ENCODE measurements around the gene EML6. TPM values are rescaled to one million over a fixed set of nuclear protein-coding genes. Genes with fewer than 3 reads are reported as not detected.

Gene EML6
- total RNA-seq, 1 experiment from 2014 or later, result 0.95 TPM

- in situ Hi-C loops (cut with HindIII; ENCODE audit: low pct_unique_long_range_greater_than_20kb, low sequenced_read_pairs), result loop anchor here (25.0 kb wide), 1 partner anchor 486 kb away; no protein-coding TSS in a partner anchor
- DNase-seq (ENCODE audit: low read depth, low spot score), result no peak
These were observed 22.4 kb upstream of the EML6 start for GRCh38 chr2:54701029-54701428.

GRCh38 chr2:54704238-54704637, 19.2 kb upstream of the EML6 start:
- DNase-seq (ENCODE audit: low read depth, low spot score), result peak; percentile 80
- in situ Hi-C loops (cut with HindIII; ENCODE audit: low pct_unique_long_range_greater_than_20kb, low sequenced_read_pairs), result loop anchor here (25.0 kb wide), 1 partner anchor 483 kb away; no protein-coding TSS in a partner anchor

DNA sequence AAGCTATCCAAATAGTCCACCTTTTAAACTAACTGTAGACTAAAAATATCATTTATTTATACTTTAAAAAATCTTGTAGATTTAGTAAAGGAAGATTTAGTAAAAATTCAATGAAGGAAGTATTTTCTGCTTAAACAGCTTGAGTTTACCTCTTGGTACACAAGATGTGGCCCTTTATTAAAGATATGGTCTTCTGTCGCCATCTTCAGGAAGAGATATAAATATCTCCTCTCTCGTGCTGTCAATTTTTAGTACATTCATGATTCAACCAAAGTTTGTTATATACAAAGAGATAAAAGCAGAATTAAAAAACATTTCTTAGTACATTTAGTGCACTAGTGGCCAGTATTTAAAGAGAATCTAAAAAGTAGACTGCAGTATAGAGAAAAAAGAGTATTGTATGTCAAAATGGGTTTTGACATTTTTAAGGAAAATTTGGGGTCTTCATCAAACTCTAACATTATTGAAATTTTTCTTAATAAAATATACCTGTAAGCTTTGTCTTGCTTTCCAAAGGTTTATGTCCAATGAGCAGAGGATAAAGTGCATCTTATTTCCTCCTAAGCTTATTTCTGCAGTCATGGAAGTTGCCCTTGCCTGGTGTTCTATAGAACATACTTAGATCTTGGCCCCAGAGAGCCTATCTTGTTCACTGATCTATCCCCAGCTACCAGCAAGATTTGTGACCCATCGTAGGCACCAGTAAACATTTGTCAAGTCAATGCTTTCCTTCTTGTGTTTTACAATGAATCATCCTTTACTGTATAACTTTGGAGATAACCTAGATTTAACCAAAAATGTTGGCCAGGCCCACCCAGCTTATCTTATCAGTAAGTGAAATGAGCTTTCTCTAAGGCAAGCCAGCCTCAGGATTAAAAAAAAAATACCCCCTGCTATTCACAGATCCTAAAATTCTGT, 18.5 kb upstream of the EML6 start:
- in situ Hi-C loops (cut with HindIII; ENCODE audit: low pct_unique_long_range_greater_than_20kb, low sequenced_read_pairs), result loop anchor here (25.0 kb wide), 1 partner anchor 482 kb away; no protein-coding TSS in a partner anchor
- peak; percentile 84 for DNase-seq (ENCODE audit: low read depth, low spot score)

DNA sequence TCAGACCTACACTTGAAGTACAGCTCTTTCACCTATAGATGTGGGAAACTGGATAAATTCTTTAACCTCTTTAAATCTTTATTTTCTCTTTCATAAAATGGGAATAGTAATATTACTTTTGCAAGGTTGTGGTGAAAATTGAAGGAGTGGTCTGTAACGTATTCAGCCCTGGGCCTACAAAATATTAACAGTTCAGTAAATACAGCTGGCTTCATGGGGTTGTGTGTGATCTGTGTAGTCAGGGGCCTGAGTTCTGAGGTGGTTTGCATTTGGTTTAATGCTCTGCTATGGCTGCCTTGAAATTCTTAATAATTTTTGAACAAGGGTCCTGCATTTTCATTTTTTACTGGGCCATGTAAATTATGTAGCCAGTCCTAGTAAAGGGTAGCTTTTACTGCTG, 16.8 kb upstream of the EML6 start:
- in situ Hi-C loops (cut with HindIII; ENCODE audit: low pct_unique_long_range_greater_than_20kb, low sequenced_read_pairs), result loop anchor here (25.0 kb wide), 1 partner anchor 481 kb away; no protein-coding TSS in a partner anchor
- DNase-seq (ENCODE audit: low read depth, low spot score), result no peak

DNA sequence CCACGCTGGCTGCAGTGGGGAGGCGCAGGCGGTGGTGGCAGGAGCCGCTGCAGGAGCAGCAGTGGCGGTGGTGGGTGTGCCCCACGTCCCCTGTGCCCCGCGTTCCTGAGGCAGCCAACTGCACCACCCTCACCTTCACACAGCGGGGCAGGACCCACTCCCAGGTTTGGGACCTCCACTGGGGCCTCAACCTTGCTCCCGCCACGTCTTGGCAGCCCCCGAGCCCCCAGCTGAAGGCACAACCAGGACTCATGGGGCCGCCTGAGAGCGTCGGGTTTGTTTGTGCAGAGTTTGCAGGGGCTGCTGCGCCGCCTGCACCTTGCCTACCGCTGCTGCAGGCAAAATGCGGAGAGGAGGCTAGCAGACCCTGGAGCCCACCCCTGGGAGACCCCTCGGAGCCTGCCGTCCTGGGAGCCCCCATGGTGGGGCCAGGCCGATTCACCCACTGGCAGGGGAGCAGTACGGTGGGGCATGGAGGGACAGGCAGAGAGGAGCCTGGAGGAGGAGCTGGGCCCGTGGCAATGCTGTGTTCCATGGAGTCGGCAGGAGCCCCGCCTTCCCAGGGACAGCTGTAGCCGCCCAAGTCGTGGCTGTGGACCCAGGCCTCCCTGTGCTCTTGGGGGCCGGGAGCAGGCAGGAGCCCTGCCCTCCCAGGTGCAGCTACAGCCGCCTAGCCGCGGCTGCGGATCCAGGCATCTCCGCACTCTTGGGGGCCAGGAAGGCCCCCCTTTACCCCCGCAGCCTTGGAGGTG, 14.7 kb upstream of the EML6 start:
- no peak for DNase-seq (ENCODE audit: low read depth, low spot score)

DNA sequence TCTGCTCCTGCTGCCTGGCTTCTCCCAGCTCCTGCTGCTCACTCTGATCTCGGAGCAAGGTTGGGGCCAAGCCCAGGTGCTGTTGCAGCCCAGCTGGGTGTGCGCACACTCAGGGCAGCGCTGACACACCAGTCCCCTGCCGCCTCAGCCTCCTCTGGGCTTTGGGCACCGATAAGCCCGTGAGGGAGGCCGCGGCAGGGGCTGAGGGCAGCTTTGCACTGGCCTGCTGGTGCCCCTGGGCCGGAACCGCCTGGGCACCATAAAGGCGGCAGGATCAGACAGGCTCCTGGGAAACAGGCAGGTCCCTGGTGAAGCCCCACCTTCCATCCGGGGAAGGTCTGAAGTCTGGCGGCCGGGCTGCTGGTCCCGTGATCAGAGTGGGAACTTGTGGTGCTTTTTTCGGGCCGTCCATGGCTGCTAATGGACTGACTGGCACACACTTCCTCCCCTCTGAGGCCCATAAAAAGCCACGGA, 14.1 kb upstream of the EML6 start:
- in situ Hi-C loops (cut with HindIII; ENCODE audit: low pct_unique_long_range_greater_than_20kb, low sequenced_read_pairs), result loop anchor here (25.0 kb wide), 1 partner anchor 478 kb away; no protein-coding TSS in a partner anchor
- DNase-seq (ENCODE audit: low read depth, low spot score), result no peak

More for the DNA sequence above, 14.7 kb upstream of the EML6 start:
- in situ Hi-C loops (cut with HindIII; ENCODE audit: low pct_unique_long_range_greater_than_20kb, low sequenced_read_pairs), result loop anchor here (25.0 kb wide), 1 partner anchor 479 kb away; no protein-coding TSS in a partner anchor

DNA sequence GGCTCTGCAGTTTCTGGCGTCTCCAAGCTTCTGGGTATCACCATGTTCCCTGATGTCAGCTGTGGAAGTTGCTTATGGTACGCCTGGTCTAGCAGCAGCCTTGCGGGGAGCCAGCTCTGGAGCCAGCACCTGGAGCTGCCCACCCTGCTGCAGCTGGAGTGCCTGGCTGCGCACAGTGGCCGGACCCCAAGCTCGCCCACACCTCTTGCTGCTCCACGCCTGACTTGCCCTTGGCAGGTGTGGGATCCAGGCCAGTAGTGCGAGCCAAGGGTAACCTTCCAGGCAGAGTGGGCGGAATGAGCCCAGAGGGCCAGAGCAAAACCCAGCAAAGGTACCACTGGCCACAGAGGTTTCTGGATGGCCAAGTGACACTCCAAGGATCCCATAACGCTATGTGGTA, 13.2 kb upstream of the EML6 start:
- DNase-seq (ENCODE audit: low read depth, low spot score), result no peak
- in situ Hi-C loops (cut with HindIII; ENCODE audit: low pct_unique_long_range_greater_than_20kb, low sequenced_read_pairs), result loop anchor here (25.0 kb wide), 1 partner anchor 477 kb away; no protein-coding TSS in a partner anchor

- in situ Hi-C loops (cut with HindIII; ENCODE audit: low pct_unique_long_range_greater_than_20kb, low sequenced_read_pairs), result loop anchor here (25.0 kb wide), 1 partner anchor 475 kb away; no protein-coding TSS in a partner anchor
- no peak for DNase-seq (ENCODE audit: low read depth, low spot score)
These were observed 10.9 kb upstream of the EML6 start for GRCh38 chr2:54712516-54712915.

GRCh38 chr2:54714996-54715395, 8.5 kb upstream of the EML6 start:
- DNase-seq (ENCODE audit: low read depth, low spot score), result no peak
- in situ Hi-C loops (cut with HindIII; ENCODE audit: low pct_unique_long_range_greater_than_20kb, low sequenced_read_pairs), result loop anchor here (25.0 kb wide), 1 partner anchor 472 kb away; no protein-coding TSS in a partner anchor

DNA sequence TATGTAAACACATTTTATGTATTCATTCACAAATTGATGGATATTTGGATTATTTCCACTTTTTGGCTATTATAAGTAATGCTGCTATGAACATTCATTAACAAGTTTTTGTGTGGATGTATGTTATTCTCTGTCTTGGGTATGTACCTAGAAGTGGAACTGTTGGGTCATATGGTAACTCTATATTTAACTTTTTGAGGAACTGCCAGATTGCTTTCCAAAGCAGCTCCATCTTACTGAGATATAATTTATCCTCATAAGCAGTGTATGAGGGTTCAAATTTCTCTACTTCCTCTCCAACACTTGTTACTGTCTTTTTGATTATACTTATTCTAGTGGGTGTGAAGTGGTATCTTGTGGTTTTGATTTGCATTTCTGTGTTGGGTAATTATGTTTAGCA, 7.1 kb upstream of the EML6 start:
- DNase-seq (ENCODE audit: low read depth, low spot score), result no peak
- in situ Hi-C loops (cut with HindIII; ENCODE audit: low pct_unique_long_range_greater_than_20kb, low sequenced_read_pairs), result loop anchor here (25.0 kb wide), 1 partner anchor 471 kb away; no protein-coding TSS in a partner anchor

GRCh38 chr2:54720563-54720962, 2.9 kb upstream of the EML6 start:
- DNase-seq (ENCODE audit: low read depth, low spot score), result no peak
- in situ Hi-C loops (cut with HindIII; ENCODE audit: low pct_unique_long_range_greater_than_20kb, low sequenced_read_pairs), result loop anchor here (25.0 kb wide), 1 partner anchor 467 kb away; no protein-coding TSS in a partner anchor

- in situ Hi-C loops (cut with HindIII; ENCODE audit: low pct_unique_long_range_greater_than_20kb, low sequenced_read_pairs), result loop anchor here (25.0 kb wide), 1 partner anchor 465 kb away; no protein-coding TSS in a partner anchor
- no peak for DNase-seq (ENCODE audit: low read depth, low spot score)
These were observed 821 bp upstream of the EML6 start for GRCh38 chr2:54722641-54723040.

- in situ Hi-C loops (cut with HindIII; ENCODE audit: low pct_unique_long_range_greater_than_20kb, low sequenced_read_pairs), result loop anchor here (25.0 kb wide), 1 partner anchor 463 kb away; no protein-coding TSS in a partner anchor
- DNase-seq (ENCODE audit: low read depth, low spot score), result peak; percentile 14
These were observed 616 bp downstream of the EML6 start for GRCh38 chr2:54723996-54724559.

GRCh38 chr2:54724560-54725342, 1.3 kb downstream of the EML6 start:
- no peak for DNase-seq (ENCODE audit: low read depth, low spot score)
- in situ Hi-C loops (cut with HindIII; ENCODE audit: low pct_unique_long_range_greater_than_20kb, low sequenced_read_pairs), result loop anchor here (25.0 kb wide), 1 partner anchor 463 kb away; no protein-coding TSS in a partner anchor

DNA sequence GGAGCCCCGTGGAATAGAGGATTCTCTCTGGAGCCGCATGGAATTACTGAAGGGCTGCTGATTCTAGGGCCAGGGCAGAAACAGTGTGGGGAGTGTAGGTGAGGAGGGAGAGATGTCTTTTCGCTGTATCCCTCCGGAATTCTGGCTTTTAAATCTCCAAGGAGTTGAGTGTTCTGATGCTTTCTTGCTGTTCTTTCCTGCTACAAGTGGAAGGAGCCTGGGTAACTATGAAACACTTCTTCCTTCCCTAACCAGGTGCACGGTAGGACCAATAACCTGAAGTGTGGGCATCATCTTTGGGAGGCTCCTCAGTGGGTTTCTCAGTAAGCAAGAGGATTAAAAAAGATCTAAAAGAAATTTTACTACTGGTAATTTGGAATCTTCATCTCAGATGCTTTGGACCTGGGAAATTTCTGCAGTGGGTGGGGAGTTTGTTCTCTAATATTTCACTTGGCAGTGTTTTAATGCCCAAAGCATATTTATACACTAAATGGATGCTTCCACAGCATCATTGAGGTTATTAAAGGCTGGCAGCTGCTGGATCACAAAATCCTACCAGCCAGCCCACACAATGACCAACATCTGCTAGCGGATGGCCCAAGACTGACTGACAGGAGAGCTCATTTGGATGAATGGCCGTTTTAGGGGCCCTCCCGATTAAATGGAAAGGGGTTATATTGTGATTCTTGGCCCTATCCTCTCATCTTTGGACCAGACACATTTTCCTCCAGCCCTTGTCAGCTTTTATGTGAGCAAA, 2.1 kb downstream of the EML6 start:
- in situ Hi-C loops (cut with HindIII; ENCODE audit: low pct_unique_long_range_greater_than_20kb, low sequenced_read_pairs), result no loop called here
- no peak for DNase-seq (ENCODE audit: low read depth, low spot score)

DNA sequence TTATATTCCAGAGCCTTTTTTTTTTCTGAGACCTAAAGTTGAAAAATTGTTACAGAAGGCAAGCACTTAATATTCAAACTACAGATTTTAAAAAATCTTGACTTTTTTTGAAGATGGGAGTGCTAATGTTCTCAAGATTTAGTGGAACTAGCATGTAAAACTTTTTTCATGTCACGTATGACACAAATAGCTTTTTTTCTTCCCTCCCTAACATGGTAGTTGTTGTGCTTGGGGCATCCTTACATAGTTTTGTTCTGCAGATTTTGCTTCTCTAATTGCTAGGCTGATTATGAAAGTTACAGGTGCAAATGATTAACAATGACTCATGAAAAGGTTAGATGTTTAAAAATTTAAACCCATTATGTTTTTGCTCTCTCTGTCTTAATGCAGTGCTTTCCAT, 3.0 kb downstream of the EML6 start:
- no peak for DNase-seq (ENCODE audit: low read depth, low spot score)
- in situ Hi-C loops (cut with HindIII; ENCODE audit: low pct_unique_long_range_greater_than_20kb, low sequenced_read_pairs), result no loop called here

Data from SK-MEL-5 (cell line).